ENCODE results near the gene FUT4. TPM values are rescaled to one million over a fixed set of nuclear protein-coding genes. Genes with fewer than 3 reads are reported as not detected.
"Not testable (repeated sequence)": the region's sequence is repeated elsewhere in the genome, so short reads cannot be mapped to it uniquely, and the experiment has no call there.

Gene FUT4, protein sequence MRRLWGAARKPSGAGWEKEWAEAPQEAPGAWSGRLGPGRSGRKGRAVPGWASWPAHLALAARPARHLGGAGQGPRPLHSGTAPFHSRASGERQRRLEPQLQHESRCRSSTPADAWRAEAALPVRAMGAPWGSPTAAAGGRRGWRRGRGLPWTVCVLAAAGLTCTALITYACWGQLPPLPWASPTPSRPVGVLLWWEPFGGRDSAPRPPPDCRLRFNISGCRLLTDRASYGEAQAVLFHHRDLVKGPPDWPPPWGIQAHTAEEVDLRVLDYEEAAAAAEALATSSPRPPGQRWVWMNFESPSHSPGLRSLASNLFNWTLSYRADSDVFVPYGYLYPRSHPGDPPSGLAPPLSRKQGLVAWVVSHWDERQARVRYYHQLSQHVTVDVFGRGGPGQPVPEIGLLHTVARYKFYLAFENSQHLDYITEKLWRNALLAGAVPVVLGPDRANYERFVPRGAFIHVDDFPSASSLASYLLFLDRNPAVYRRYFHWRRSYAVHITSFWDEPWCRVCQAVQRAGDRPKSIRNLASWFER
- 1 to 10 TPM; 6.9 to 7.0 TPM for total RNA-seq

DNA sequence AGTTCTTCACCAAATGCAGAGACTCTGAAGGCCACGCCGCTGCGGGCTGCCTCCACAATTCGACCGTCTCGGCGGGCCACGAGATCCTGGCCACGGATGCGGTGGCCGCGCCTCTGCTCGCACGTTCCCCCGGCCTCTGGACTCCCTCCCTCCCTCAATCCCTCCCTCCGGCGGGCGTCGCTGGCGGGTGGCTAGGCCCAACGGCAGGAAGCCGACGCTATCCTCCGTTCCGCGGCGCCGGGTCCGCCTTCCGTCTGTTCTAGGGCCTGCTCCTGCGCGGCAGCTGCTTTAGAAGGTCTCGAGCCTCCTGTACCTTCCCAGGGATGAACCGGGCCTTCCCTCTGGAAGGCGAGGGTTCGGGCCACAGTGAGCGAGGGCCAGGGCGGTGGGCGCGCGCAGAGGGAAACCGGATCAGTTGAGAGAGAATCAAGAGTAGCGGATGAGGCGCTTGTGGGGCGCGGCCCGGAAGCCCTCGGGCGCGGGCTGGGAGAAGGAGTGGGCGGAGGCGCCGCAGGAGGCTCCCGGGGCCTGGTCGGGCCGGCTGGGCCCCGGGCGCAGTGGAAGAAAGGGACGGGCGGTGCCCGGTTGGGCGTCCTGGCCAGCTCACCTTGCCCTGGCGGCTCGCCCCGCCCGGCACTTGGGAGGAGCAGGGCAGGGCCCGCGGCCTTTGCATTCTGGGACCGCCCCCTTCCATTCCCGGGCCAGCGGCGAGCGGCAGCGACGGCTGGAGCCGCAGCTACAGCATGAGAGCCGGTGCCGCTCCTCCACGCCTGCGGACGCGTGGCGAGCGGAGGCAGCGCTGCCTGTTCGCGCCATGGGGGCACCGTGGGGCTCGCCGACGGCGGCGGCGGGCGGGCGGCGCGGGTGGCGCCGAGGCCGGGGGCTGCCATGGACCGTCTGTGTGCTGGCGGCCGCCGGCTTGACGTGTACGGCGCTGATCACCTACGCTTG is at the start of gene FUT4:
Gene FUT4, plus strand, starts transcription at position 227 of the 951 bp plus-strand sequence. Its CDS starts 213 bp downstream, at position 440.
- ChIA-PET POLR2A (interaction anchor here (0.5 to 1.3 kb wide), 3 partner anchors 90 to 803 kb away, joined by 3 to 5 read pairs (median 5); partner anchors contain the start of genes C11orf54, CWC15, KDM4D and TAF1D), CTCF (no interaction called here)

DNA sequence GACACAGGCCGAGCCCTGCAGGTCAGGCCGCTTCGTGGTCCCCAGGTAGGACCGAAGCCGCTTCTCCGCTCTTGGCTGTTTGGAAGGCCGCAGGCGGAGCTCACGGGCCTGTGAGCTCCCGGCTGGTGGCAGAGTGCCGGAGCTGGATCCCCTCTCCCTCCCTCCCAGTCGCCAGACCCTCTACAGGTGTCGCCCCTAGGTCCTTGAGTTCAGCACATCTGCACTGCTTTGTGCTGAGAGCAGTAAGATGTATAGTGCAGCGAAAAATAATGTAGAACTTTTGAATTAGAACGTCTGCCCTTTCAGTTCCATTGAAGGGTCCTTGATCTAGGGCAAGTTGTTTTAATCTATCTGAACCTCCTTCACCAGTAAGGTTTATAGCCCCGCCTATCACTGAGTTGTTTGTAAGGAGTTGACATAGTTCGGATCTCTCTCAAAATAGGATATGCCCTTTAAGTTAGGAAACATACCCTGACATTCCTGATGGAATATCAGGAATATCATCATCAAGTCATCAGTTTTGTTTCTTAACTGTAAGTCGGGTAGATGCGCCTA is 49.5 kb upstream of the FUT4 start:
- CTCF ChIA-PET = no interaction called here
- POLR2A ChIA-PET = interaction anchor here (0.6 kb wide), 2 partner anchors 18 to 1297 kb away, joined by 3 read pairs; partner anchors contain the start of gene C11orf97

DNA sequence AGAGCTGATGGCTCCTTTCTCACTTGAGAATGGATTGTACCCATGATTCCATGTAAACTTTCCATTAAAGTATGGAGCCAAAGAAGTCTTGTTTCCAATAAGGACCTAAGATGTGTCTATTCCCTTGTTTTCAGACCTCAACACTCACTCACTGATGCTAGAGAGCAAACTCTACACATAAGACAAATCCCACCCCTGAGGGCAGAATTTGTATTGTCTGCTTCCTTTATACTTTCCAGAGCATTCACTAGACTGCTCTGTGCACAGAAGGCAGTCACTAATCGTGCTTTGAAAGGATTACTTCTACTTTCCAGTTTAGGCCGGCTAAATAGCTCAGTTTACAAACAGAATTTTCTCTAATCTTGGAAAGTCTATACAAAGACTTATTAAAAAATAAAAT is 43.5 kb upstream of the FUT4 start:
- ChIA-PET CTCF (no interaction called here), POLR2A (no interaction called here)

DNA sequence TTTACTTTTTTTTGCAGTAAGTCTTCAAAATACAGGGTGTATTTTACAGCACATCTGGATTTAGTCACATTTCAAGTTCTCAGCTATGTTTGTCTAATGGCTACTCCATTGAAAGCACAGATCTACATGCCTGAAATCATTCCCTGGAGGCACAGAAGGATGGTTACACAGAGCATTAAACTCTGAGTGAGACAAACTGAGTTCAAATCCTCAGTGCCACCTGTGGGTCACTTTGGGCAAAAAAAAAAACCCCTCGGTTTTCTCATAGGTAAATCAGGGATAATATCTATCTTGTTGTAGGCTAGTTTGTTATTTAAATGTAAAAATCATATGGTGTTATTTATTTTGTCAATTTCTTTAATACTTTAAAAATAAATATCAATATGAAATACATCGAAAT is 42.2 kb upstream of the FUT4 start:
- CTCF ChIA-PET = interaction anchor here (1.2 kb wide), 1 partner anchor 8 kb away, joined by 3 read pairs; the partner anchor contains the start of gene MRE11
- POLR2A ChIA-PET = no interaction called here

DNA sequence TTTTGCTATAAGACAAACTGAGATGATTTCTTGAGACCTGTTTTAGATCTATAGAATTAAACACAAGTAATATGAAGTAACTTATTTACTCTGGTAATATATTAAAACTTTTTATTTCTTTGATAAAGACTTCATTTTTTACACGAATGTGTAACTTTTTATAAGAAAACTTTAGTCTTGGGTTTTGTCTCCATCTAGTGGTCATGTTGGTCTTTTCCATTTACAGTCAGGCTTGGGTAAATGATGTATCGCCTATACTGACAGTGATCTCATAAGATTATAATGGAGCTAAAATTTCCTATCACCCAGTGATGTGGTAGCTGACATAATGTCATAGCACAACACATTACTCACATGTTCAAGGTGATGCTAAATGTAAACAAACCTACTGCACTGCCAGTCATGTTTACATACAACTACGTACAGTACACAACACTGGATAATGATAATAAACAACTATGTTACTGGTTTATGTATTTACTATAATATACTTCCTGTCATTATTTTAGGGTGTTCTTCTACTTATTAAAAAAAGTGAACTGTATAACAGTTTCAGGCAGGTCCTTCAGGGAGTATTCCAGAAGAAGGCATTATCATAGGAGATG is 38.9 kb upstream of the FUT4 start:
- POLR2A ChIA-PET = no interaction called here
- CTCF ChIA-PET = interaction anchor here (1.3 to 1.8 kb wide), 2 partner anchors 12 to 609 kb away, joined by 3 to 4 read pairs; no protein-coding TSS in a partner anchor

DNA sequence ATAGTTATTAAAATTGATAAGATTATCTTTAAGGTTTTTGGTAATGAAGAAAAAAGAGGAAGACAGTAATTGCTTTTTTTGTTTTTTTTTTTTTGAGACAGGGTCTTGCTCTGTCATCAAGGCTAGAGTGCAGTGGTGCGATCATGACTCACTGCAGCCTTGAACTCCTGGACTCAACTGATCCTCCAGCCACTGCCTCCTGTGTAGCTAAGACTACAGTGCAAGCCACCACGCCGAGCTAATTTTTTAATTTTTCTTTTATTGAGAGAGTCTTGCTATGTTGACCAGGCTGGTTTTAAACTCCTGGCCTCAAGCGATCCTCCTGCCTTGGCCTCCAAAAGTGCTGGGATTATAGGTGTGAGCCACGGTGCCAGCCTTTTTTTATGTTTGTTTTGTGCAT is 37.2 kb upstream of the FUT4 start:
- POLR2A ChIA-PET, CTCF ChIA-PET: not testable (repeated sequence)

DNA sequence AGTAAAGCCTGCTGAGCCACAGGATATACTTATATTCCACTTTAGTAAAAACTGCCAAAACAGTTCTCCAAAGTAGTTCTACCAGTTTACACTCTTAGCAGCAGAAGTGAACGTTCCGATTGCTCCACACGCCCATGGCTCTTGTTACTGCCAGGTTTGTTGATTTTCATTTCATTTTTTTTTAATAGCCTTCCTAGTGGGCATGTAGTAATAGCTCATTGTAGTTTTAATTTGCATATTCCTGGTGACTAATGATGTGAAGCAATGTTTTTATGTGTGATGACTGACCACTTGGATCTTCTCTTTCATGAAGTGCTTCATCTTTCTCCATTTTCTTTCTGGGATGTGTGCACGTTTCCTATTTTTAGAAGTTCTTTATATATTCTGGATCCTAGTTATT is 36.2 kb upstream of the FUT4 start:
- CTCF ChIA-PET = interaction anchor here (0.6 kb wide), 1 partner anchor 15 kb away, joined by 3 read pairs; no protein-coding TSS in a partner anchor

DNA sequence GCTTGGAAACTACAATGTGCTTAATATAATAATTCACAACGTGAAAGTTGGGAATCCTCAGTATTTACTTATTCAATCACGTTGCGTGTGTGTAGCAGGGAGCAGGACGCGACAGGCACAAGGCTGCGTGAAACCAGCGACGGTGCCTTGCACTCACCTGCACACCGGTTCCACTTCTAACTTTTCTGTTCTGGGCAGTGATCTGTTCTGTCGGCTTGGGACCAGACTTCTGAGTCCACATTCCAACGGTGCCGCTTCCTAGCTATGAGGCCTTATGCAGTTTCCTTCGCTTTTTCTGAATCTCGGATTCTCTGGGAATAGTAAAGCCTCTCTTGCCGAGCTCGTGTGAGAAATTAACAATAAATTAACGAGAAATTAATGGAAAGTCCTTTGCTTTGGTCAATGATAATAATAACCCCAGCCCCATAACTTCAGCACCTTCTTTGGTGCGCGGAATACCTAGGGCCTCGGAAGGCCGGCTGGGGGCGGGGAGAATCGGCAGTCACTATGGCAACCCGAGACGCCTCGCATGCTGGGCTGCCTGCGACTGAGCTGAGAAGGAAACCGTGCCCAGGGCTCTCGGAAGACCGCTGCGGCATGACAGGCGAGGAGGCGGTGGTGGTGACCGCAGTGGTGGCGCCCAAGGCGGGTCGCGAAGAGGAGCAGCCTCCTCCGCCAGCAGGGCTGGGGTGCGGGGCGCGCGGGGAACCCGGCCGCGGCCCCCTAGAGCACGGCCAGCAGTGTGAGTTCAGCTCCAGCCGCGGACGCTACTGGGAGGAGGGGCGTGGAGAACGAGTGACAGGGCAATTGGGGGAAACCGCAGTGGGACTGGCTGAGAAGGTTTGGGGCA is 31.6 kb upstream of the FUT4 start, which contains the start of gene C11orf97:
Gene C11orf97, plus strand, starts transcription at position 530 of the 850 bp plus-strand sequence. Its CDS starts 68 bp downstream, at position 598.
- CTCF ChIA-PET = interaction anchor here (0.6 to 1.0 kb wide), 2 partner anchors 8 to 1333 kb away, joined by 3 read pairs; no protein-coding TSS in a partner anchor

More for the DNA sequence above, 36.2 kb upstream of the FUT4 start:
- POLR2A ChIA-PET = no interaction called here

DNA sequence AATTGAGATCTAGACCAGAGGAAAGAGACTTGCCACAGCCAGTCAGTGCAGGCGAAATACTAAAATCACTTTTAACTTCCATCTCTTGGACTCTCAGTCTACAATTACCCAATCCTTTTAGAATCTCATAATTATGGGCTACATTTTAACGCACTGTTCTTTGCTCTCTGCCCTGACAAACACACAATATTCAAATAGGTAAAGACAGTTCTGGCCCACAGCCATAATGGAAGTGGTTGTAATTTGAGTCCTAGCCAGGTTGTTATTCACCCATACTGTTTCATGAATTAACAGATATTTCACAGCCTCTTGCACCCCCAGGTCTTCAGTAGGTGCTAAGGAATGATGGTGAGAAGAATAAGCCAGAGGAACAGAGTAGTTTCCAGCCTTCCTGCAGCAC is 30.6 kb upstream of the FUT4 start:
- CTCF ChIA-PET = no interaction called here
- POLR2A ChIA-PET = no interaction called here

More for the DNA sequence above, 31.6 kb upstream of the FUT4 start, which contains the start of gene C11orf97:
- POLR2A ChIA-PET = interaction anchor here (0.6 kb wide), 1 partner anchor 18 kb away, joined by 3 read pairs; no protein-coding TSS in a partner anchor

DNA sequence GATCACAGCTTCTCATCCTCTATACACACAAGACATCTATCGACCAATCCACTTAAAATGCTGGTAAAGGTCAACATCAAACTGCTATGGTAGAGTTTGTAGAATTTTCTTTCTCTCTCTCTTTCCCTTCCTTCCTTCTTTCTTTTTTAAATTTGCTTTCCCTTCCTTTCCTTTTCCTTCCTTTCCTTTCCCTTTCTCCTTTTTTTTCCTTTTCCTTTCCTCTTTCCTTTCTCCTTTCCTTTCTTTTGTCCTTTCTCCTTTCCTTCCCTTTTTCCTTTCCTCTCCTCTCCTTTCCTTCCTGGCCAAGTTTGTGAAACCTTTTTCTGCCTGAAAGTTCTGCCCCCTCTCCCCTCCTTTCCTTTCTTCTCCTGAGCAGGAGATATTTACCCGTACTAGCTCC is 28.3 kb upstream of the FUT4 start:
- POLR2A ChIA-PET = no interaction called here
- CTCF ChIA-PET = no interaction called here

DNA sequence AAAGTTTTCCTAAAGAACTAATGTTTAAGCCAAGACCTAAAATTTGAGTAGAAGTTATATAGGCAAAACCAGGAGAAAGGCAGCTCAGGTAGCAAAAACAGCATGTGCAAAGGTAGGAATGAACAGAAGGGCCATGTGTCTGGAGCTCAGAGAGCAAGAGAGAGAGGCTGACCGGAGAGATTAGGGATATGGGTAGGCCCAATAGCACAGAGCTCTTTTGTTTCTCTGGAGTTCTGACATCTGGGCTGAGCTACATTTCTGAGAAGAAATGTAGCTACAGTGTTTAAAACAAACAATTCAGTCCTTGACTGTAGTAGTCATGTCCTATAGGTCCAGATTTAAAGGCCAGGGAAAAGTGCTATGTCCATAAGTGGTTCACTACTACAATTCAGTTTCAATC is 27.0 kb upstream of the FUT4 start:
- POLR2A ChIA-PET = no interaction called here
- CTCF ChIA-PET = interaction anchor here (1.1 kb wide), 1 partner anchor 12 kb away, joined by 3 read pairs; no protein-coding TSS in a partner anchor

DNA sequence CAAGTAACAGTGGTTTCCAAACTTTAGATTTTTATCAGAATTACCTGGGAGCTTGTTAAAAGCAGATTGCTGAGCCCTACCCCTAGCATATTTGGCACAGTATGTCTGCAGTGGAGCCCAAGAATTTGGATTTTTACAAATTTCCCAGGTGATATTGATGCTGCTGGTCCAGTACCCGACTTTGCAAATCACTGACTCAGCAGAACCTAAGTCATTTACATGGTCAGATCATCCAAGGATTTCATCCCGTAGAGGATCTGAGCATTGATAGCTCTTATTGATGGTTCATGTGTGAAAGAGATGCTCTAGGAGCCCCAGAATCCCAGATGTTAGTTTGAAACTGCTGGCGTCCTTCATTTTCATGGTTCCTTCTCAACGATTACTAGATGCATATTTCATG is 25.4 kb upstream of the FUT4 start:
- ChIA-PET POLR2A (no interaction called here), CTCF (no interaction called here)

DNA sequence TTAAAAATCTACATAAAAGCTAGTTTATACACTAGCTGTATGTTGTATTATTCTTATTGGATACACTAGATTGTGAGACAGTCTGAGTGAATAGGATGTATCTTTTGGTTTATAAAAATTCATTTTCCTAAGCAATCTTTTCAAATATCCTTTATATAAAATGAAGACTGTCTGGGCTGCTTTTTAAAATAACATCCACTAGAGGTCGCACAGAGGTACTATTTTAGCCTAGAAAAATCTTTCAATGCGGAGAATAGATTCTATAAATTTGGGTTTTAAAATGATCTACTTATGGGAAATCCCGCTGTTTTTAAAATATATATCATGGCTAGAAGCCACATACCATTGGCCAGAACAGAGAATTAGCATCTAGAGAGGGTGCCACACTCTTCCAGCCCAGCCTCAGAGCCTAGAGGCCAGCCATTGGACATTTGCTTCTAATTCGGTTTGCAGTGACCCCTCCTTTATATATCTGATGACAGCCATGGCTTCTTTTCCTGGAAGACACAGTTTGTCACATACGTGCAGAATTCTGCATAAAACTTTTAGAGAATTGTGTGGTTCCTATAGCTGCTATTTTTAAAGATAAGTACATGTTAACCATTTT is 24.1 kb upstream of the FUT4 start:
- ChIA-PET POLR2A (no interaction called here), CTCF (interaction anchor here (0.6 kb wide), 1 partner anchor 205 kb away, joined by 4 read pairs; no protein-coding TSS in a partner anchor)

DNA sequence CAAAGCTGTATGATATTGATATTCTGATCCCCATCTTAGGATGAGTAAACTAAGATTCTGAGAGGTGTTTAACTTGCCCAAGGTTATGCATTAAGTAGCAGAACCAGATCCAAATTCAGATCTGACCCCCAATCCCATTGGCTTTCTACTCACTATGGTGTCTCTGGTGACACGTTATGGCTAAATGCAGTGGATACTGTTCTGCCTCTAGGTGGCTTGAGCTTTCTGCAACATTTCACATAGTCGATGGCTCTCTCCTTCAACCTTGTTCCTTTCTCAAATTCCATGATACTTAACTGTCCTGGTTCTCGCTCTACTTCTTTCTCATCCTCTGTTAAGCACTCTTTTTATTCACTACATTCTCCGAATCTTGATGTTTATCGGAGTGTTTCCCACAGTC is 22.0 kb upstream of the FUT4 start:
- POLR2A ChIA-PET = no interaction called here
- CTCF ChIA-PET = no interaction called here

DNA sequence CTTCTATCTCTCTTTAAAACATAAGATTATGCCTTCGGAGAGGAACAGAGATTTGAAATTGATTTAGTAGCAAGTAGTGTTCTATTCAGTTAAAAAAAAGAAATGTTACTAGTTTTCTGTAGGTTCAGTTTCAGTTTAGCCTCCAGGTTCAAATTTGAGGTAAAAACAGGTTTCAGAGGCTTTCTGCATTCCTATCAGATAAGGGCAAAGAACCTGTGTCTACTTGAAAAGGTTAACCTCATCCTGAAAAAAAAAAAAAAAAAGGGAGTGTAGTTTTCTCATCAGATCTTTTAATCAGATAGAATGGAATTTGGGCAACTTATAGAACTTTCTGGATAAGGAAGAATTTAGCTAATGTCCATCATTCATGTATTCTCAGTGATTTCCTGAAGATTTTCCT is 19.4 kb upstream of the FUT4 start:
- CTCF ChIA-PET = interaction anchor here (0.6 kb wide), 1 partner anchor 593 kb away, joined by 4 read pairs; no protein-coding TSS in a partner anchor
- POLR2A ChIA-PET = no interaction called here

DNA sequence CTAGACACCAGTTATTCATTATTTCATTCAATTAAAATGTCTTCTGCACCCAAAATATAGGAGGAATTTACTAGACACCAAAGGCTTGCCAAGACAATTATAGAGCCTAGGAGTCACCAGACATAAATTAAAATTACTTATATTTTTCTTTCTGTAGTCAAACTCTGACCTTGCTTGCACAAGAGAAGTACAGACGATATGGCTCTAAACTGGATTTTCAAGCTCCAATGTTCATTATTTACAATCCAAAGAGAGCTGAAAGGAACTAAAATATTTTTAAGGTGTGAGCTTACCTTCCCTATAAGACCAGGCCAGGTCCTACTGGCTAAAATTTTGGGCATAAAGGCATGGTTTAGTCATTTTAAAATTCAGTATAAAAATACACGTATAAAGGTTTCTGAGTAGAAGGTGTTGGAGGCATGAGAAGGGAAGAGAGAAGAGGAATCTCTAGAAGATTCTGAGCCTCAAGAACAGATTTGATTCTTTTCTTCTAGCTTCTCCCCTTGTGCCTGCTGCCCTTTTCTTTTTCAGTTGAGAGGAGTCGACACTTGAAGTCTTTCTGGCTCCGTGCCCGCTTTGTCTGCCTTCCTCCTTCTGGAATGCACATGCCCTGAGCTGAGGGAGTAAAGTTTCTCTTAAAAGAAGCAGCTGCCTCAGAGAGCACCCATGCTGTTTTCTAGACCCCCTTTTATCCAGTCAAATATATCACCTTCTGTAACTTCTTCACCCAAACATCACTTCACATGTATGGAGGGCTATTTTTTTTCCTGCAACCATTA is 18.0 kb upstream of the FUT4 start:
- CTCF ChIA-PET = no interaction called here
- POLR2A ChIA-PET = no interaction called here
